22Rv1 (cell line): ENCODE measurements around the gene GHRL.

Source experiments
- CTCF ChIP-seq: fragments of 450-650 bp; IDR thresholded peaks from 2 replicates; pipeline ENCODE4 v1.5.1; 2017; ENCODE audit warnings: mild to moderate bottlenecking
- ZFX ChIP-seq: fragments of 450-650 bp; IDR thresholded peaks from 2 replicates; pipeline ENCODE4 v1.6.1; 2017; ENCODE audit warnings: antibody characterized with exemption, borderline replicate concordance

GRCh38 chr3:10247679-10248183 lies 45.0 kb downstream of the GHRL start:
- TF ChIP-seq CTCF (no peak), ZFX (no peak)
